GM18868 (cell line): ENCODE measurements around the gene LAPTM5.

ENCODE experiments used
- ATAC-seq: cut with Tn5 transposase; IDR thresholded peaks from one replicate; pipeline ENCODE4 v1.9.1; 2021; ENCODE audit warnings: mild to moderate bottlenecking, moderate library complexity; ENCODE audit not compliant: unreplicated experiment

The LAPTM5 gene

GRCh38 chr1:30684881-30685795 lies 72.4 kb downstream of the LAPTM5 start:
- no peak for ATAC-seq

- ATAC-seq = no peak
These were observed 73.3 kb downstream of the LAPTM5 start for GRCh38 chr1:30684259-30684658.

GRCh38 chr1:30683699-30684098 lies 73.9 kb downstream of the LAPTM5 start:
- no peak for ATAC-seq
